Renal cortex interstitium (tissue), 11 donors: ENCODE data around the gene NNAT. TPM values are rescaled to one million over a fixed set of nuclear protein-coding genes. Genes with fewer than 3 reads are reported as not detected.

Experiments
- DNase-seq, 11 donors: peaks; one replicate each; pipeline ENCODE4 v3.0.0-alpha.2; 2013; ENCODE audit warnings: low read depth in 9 of 11, low spot score in 4 of 11; ENCODE audit errors: extremely low read depth in 1 of 11
- polyA plus RNA-seq, 3 donors: library from polyadenylated mRNA; unstranded; fragments of 120-200 nt; gene quantifications; one replicate each; pipeline ENCODE4 v1.2.1, GENCODE V29; 2013; ENCODE audit not compliant: insufficient read length in 3 of 3

The NNAT gene
- polyA plus RNA-seq, 3 donors: 94.7 to 129 (median 96.8) TPM

- no peak for DNase-seq
These were observed 50.0 kb downstream of the NNAT start for GRCh38 chr20:37571033-37571432.

Other genes starting within 250 kb of the NNAT start
- 10 to 100 TPM; 61.2 to 69.7 (median 68.7) TPM for gene MANBAL, start 231.6 kb upstream of the NNAT start, polyA plus RNA-seq
- 10 to 100 TPM; 47.6 to 70.5 (median 56.5) TPM for gene SRC, start 175.1 kb upstream of the NNAT start, polyA plus RNA-seq
- gene BLCAP, start 6.6 kb downstream of the NNAT start, polyA plus RNA-seq: 10 to 100 TPM; 79.0 to 92.9 (median 81.9) TPM
- 10 to 100 TPM; 47.7 to 51.4 (median 48.2) TPM for gene CTNNBL1, start 172.8 kb downstream of the NNAT start, polyA plus RNA-seq